K562 (cell line): Measurements from ENCODE around the gene ESRRB. TPM values are rescaled to one million over a fixed set of nuclear protein-coding genes. Genes with fewer than 3 reads are reported as not detected.

Experiments used
- ATAC-seq: fragments of 200-7000 bp; cut with Tn5 transposase; 3 replicates; pipeline ENCODE4 v1.9.1; 2020; ENCODE audit warnings: moderate library complexity
- BruUV-seq: library from RNA; stranded (reverse); fragments of 400-500 nt; replicated peaks from 2 replicates; lab custom pipeline; 2021; lab: Mats Ljungman, UMichigan
- CTCF ChIA-PET: fragments of 300-600 bp; formaldehyde crosslinking; extraction: SDS; loops from one replicate; lab custom pipeline; 2021; ENCODE audit warnings: low intra/inter-chr PET ratio; lab: Yijun Ruan, JAX
- POLR2A ChIA-PET: fragments of 300-600, 350-650 bp; sonication (Branson Sonifier 250); formaldehyde crosslinking; extraction: SDS; loops from one replicate; lab custom pipeline; 2021; ENCODE audit warnings: antibody characterized with exemption, inconsistent platforms; lab: Yijun Ruan, JAX
- DNase-seq, 4 experiments: peaks; one replicate each; pipeline versions ENCODE4 v3.0.0 to v3.0.0-alpha.2; 2011 to 2018; ENCODE audit warnings: low spot score in 3 of 4, mixed read lengths in 3 of 4; ENCODE audit errors: extremely low read depth in 1 of 4
- FAIRE-seq: peaks from 2 replicates; lab custom pipeline; 2011; peaks lifted over from hg19 to GRCh38; lab: Jason Lieb, UNC
- H2AFZ ChIP-seq: 2 replicates; pipeline ENCODE4 v1.6.0; 2011; ENCODE audit warnings: low read depth, low read length, control low read depth, inconsistent platforms
- H3K27ac ChIP-seq: fragments of 200-600 bp; 3 replicates; pipeline ENCODE4 v1.8.0; 2011; ENCODE audit warnings: low read depth, mild to moderate bottlenecking, control low read depth, inconsistent platforms, low read length, moderate library complexity, mixed read lengths; ENCODE audit errors: extremely low read depth
- H3K27me3 ChIP-seq, 2 experiments: fragments of 300-600 bp in 1 of 2; 2 replicates in 1 of 2; 3 replicates in 1 of 2; pipeline versions ENCODE4 v1.6.0 to v1.8.0; 2011; ENCODE audit warnings: inconsistent platforms in 2 of 2, low read length in 2 of 2, mild to moderate bottlenecking in 1 of 2, mixed read lengths in 1 of 2, moderate library complexity in 1 of 2; ENCODE audit not compliant: control insufficient read depth in 2 of 2, insufficient read depth in 2 of 2
- H3K36me3 ChIP-seq: fragments of 300-600 bp; 3 replicates; pipeline ENCODE4 v1.8.0; 2011; ENCODE audit warnings: mild to moderate bottlenecking, low read length, inconsistent platforms; ENCODE audit not compliant: control insufficient read depth, insufficient read depth
- H3K4me1 ChIP-seq, 2 experiments: fragments of 200-600 bp in 1 of 2; replicated peaks in 1 of 2; 2 replicates in 1 of 2; 3 replicates in 1 of 2; pipeline versions ENCODE4 v1.5.1 to v1.8.0; 2011; ENCODE audit warnings: inconsistent platforms in 2 of 2, low read length in 2 of 2, mild to moderate bottlenecking in 1 of 2, mixed read lengths in 1 of 2, moderate library complexity in 1 of 2; ENCODE audit not compliant: control insufficient read depth in 2 of 2, insufficient read depth in 2 of 2
- H3K4me2 ChIP-seq: 2 replicates; pipeline ENCODE4 v1.6.1; 2011; ENCODE audit warnings: low read length, control low read depth, inconsistent platforms, mixed read lengths; ENCODE audit not compliant: insufficient read depth
- H3K4me3 ChIP-seq: fragments of 200-600 bp; sonication (generic), shearing (Covaris generic); 2 replicates; pipeline ENCODE4 v1.5.1; 2016; ENCODE audit warnings: control low read depth, inconsistent platforms
- H3K79me2 ChIP-seq: fragments of 200-600 bp; 3 replicates; pipeline ENCODE4 v1.8.0; 2011; ENCODE audit warnings: low read length, inconsistent platforms; ENCODE audit not compliant: control insufficient read depth, insufficient read depth
- H3K9ac ChIP-seq, 2 experiments: 2 replicates each; pipeline versions ENCODE4 v1.6.0 to v1.6.1; 2011; ENCODE audit warnings: low read depth in 2 of 2, low read length in 2 of 2, control low read depth in 1 of 2, inconsistent platforms in 1 of 2, mild to moderate bottlenecking in 1 of 2, mixed read lengths in 1 of 2; ENCODE audit not compliant: insufficient read depth in 1 of 2
- H3K9me1 ChIP-seq: one replicate; pipeline ENCODE4 v1.6.0; 2011; ENCODE audit warnings: inconsistent platforms, mild to moderate bottlenecking, low read length, moderate library complexity; ENCODE audit not compliant: control insufficient read depth, insufficient read depth
- H3K9me3 ChIP-seq: replicated peaks from 2 replicates; pipeline ENCODE4 v1.5.1; 2011; ENCODE audit warnings: low read depth, low read length, inconsistent platforms; ENCODE audit not compliant: control insufficient read depth, insufficient read depth
- H4K20me1 ChIP-seq: replicated peaks from 2 replicates; pipeline ENCODE4 v1.6.1; 2011; ENCODE audit warnings: low read length, inconsistent platforms, mixed read lengths; ENCODE audit not compliant: control insufficient read depth, insufficient read depth
- ARID1B ChIP-seq: fragments of 450-650 bp; IDR thresholded peaks from 2 replicates; pipeline ENCODE4 v1.6.1; 2016; ENCODE audit warnings: antibody characterized with exemption, mild to moderate bottlenecking, inconsistent platforms
- CTBP1 ChIP-seq: fragments of 450-650 bp; IDR thresholded peaks from 2 replicates; pipeline ENCODE4 v1.6.1; 2016; ENCODE audit warnings: borderline replicate concordance
- CTCFL ChIP-seq: IDR thresholded peaks from 2 replicates; pipeline ENCODE4 v1.6.1; 2011; ENCODE audit warnings: borderline replicate concordance, low read depth, mild to moderate bottlenecking, moderate library complexity, low read length; ENCODE audit not compliant: insufficient read depth, poor library complexity, severe bottlenecking
- CXXC5 ChIP-seq: fragments of 250-450 bp; sonication (Bioruptor Pico); IDR thresholded peaks from 2 replicates; pipeline ENCODE4 v1.8.0; 2022; ENCODE audit warnings: inconsistent platforms, mild to moderate bottlenecking, moderate library complexity
- FIP1L1 ChIP-seq: fragments of 200-400 bp; formaldehyde crosslinking; IDR thresholded peaks from 2 replicates; pipeline ENCODE4 v1.6.1; 2018; ENCODE audit warnings: mild to moderate bottlenecking, low read depth, low read length; ENCODE audit not compliant: poor library complexity, severe bottlenecking
- HEY1 ChIP-seq: fragments of 250-450 bp; sonication (Bioruptor Pico); IDR thresholded peaks from 2 replicates; pipeline ENCODE4 v1.5.0; 2020; ENCODE audit warnings: mild to moderate bottlenecking, moderate library complexity, borderline replicate concordance
- TRIM28 ChIP-seq: fragments of 450-650 bp; IDR thresholded peaks from 2 replicates; pipeline ENCODE4 v1.6.1; 2017
- U2AF1 ChIP-seq: fragments of 200-400 bp; formaldehyde crosslinking; optimal IDR thresholded peaks from 2 replicates; pipeline ENCODE3; 2017; ENCODE audit warnings: mild to moderate bottlenecking, low read depth, low read length, moderate library complexity
- ZNF134 ChIP-seq: fragments of 250-450 bp; sonication (Bioruptor Pico); conservative IDR thresholded peaks from 2 replicates; pipeline ENCODE4 v1.4.0; 2020
- ZNF217 ChIP-seq: sonication (generic); formaldehyde crosslinking; IDR thresholded peaks from 2 replicates; pipeline ENCODE4 v1.8.0; 2022; ENCODE audit warnings: mild to moderate bottlenecking, missing genetic modification reagents
- ZNF740 ChIP-seq, 3 experiments: fragments of 200-800 bp in 1 of 3; sonication (Bioruptor generic) in 1 of 3; sonication (generic) in 1 of 3; formaldehyde crosslinking in 1 of 3; IDR thresholded peaks; 2 replicates each; pipeline versions ENCODE4 v1.6.1 to v1.8.0; 2016 to 2022; ENCODE audit warnings: mild to moderate bottlenecking in 2 of 3, missing compliant biosample characterization in 2 of 3, missing genetic modification characterization in 2 of 3, missing genetic modification reagents in 1 of 3
- WGBS: fragments of 100-300 bp; shearing (Covaris generic); methylation state at CpG from one replicate; pipeline ENCODE4 v1.1.6; 2016; ENCODE audit warnings: low coverage, mixed read lengths; ENCODE audit not compliant: insufficient coverage; ENCODE audit errors: missing lambda C conversion rate; 5-methylcytosine and 5-hydroxymethylcytosine counted together
- in situ Hi-C: fragments of 300-500 bp; cut with MboI; formaldehyde crosslinking; loops from 4 replicates; pipeline ENCODE4 v1.15.0; 2018; ENCODE audit warnings: inconsistent platforms, mixed read lengths
- intact Hi-C: fragments of 100-400 bp; cut with micrococcal nuclease; formaldehyde crosslinking; loops from 2 replicates; pipeline ENCODE4 v1.14.2; 2022
- polyA plus RNA-seq, 8 experiments: library from polyadenylated mRNA; depleted of rRNA in 4 of 8; stranded (reverse) in 5 of 8; unstranded in 3 of 8; fragments of >200 nt; fragmentation: Nextera tagmentation in 2 of 8; fragmentation: Illumina TruSeq in 1 of 8; extraction: Ambion mirVana in 2 of 8; extraction: Trizol in 1 of 8; gene quantifications; 2 replicates each; pipeline versions ENCODE4 v1.2.1 to v1.2.3, GENCODE V29; 2011 to 2014; ENCODE audit warnings: inconsistent platforms in 1 of 8, missing spikeins in 1 of 8
- total RNA-seq, 7 experiments: library from RNA; depleted of rRNA in 6 of 7; stranded (reverse); fragments of >200 nt in 6 of 7; fragmentation: Illumina TruSeq in 2 of 7; extraction: Trizol in 2 of 7; gene quantifications; 2 replicates each; pipeline versions ENCODE4 v1.2.1 to v1.2.3, GENCODE V29; 2011 to 2021; ENCODE audit warnings: low replicate concordance in 1 of 7
- TF ChIP-seq, protein P1 (sequence below): sonication (generic); formaldehyde crosslinking; IDR thresholded peaks from 2 replicates; pipeline ENCODE4 v1.9.0; 2022; ENCODE audit warnings: mild to moderate bottlenecking, missing genetic modification reagents
- TF ChIP-seq, protein P2 (sequence below): fragments of 450-650 bp; IDR thresholded peaks from 2 replicates; pipeline ENCODE4 v1.7.0; 2016; ENCODE audit warnings: borderline replicate concordance

The ESRRB gene
- total and polyA plus RNA-seq, 9 of the 15 experiments (the other 6 are each of a cell fraction or from before 2014, with no cell fraction given): 3.2 to 24.7 (median 14.5) TPM

DNA sequence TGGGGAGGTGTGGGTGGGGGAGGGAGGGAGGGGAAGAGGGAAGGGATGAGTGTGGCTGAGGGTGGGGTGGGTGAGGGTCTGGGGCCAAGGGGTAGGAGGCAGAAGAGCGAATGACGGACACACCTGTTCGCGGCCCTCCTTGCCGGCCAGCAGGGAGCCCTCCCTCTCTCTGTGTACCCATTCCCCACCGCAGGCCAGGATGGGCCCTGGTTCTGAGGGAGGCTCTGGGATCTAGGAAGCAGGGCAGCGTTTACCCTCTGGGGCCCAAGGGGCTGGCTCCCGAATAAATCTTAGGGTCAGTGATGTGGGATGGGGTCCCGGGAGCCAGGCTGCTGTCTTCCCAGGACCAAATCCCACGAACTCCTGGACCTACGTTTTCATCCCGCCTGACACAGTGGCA, 46.0 kb upstream of the ESRRB start:
- H3K4me2 ChIP-seq: no peak overlapping the region
- no TSS peak for BruUV-seq
- H3K9ac ChIP-seq: no peak overlapping the region
- no peaks in the 10 kb centered on the region for H4K20me1 ChIP-seq
- intact Hi-C loops: no loop called here
- H3K27ac ChIP-seq: no peak overlapping the region
- CTCF ChIA-PET: no interaction called here
- no peaks in the 10 kb centered on the region for H3K36me3 ChIP-seq
- 94% methylated on average over 5 of the region's 12 CpGs for WGBS
- DNase-seq (no peak), FAIRE-seq (no peak), ATAC-seq (no peak)
- no peak overlapping the region for H2AFZ ChIP-seq
- no peaks in the 10 kb centered on the region for H3K9me1 ChIP-seq
- POLR2A ChIA-PET: no interaction called here
- H3K9me3 ChIP-seq: no peaks in the 10 kb centered on the region
- no peaks in the 10 kb centered on the region; a peak in 1 of 5 replicates for H3K4me1 ChIP-seq
- H3K4me3 ChIP-seq: no peak overlapping the region
- no peaks in the 10 kb centered on the region for H3K79me2 ChIP-seq
- no peaks in the 10 kb centered on the region for H3K27me3 ChIP-seq
- in situ Hi-C loops: no loop called here
- TF ChIP-seq FIP1L1: no peak
- TF ChIP-seq, protein P1, sequence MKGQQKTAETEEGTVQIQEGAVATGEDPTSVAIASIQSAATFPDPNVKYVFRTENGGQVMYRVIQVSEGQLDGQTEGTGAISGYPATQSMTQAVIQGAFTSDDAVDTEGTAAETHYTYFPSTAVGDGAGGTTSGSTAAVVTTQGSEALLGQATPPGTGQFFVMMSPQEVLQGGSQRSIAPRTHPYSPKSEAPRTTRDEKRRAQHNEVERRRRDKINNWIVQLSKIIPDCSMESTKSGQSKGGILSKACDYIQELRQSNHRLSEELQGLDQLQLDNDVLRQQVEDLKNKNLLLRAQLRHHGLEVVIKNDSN: no peak
- TF ChIP-seq CTCFL: no peak
- TF ChIP-seq CTBP1: no peak
- no peak for TF ChIP-seq ZNF134 (CRISPR knock-in tag)
- no peak for TF ChIP-seq ZNF740 (CRISPR knock-in tag; IDR thresholded peaks at IDR 0.05)
- TF ChIP-seq ZNF740 (tag; IDR thresholded peaks at IDR 0.05): no peak
- TF ChIP-seq ARID1B: no peak
- no peak for TF ChIP-seq CXXC5
- TF ChIP-seq TRIM28: no peak
- no peak for TF ChIP-seq HEY1 (CRISPR knock-in tag)
- TF ChIP-seq, protein P2, sequence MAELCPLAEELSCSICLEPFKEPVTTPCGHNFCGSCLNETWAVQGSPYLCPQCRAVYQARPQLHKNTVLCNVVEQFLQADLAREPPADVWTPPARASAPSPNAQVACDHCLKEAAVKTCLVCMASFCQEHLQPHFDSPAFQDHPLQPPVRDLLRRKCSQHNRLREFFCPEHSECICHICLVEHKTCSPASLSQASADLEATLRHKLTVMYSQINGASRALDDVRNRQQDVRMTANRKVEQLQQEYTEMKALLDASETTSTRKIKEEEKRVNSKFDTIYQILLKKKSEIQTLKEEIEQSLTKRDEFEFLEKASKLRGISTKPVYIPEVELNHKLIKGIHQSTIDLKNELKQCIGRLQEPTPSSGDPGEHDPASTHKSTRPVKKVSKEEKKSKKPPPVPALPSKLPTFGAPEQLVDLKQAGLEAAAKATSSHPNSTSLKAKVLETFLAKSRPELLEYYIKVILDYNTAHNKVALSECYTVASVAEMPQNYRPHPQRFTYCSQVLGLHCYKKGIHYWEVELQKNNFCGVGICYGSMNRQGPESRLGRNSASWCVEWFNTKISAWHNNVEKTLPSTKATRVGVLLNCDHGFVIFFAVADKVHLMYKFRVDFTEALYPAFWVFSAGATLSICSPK: no peak
- TF ChIP-seq ZNF217 (CRISPR knock-in tag): no peak
- TF ChIP-seq U2AF1: no peak
